ENCODE data around the gene ACAD8.
A peak's percentile ranks its signal among the peaks of the same experiment; 100 is the strongest.
"Not testable (repeated sequence)": the region's sequence is repeated elsewhere in the genome, so short reads cannot be mapped to it uniquely, and the experiment has no call there.

The ACAD8 gene

GRCh38 chr11:134282121-134283045 lies 29.0 kb downstream of the ACAD8 start:
- DNase-seq = peak in 2 of 10 donors; percentile 57 to 66
- intact Hi-C loops (cut with DNase I) = no loop called here

DNA sequence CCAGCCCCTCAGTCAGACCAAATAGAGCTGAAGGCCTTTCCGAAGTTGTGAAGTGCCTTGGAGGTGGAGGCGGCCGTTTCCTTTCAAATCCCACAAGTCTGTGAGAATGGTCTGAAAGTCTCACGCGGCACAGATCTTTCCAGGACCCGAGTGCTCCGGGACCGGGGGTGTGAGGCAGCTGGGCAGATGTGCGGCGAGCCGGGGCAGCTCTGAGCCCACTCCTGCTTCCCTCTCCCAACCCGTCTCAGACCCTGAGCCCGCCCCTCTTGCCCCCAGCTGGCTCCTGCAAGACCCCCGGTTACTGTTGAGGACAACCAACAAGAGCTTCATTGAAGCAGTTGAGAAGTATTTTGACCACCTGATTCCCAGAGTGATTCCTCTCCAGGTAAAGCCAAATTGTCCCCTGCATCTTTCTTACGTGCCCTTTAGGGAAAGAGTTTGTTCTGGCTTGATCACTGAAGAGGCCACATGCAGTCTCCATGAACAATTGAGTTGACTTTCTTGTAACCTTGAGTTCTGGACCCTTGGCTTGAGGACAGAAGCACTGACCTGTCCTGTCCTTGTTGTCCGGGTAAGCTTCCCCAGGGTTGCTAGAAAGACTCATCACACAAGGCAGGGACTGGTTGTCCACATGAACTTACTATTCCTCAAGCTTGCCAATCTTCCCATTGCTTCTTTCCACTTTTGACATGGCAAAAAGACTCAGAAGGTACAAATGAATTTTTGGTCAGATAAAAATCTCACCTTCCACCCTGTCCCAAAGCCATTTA lies 30.3 kb downstream of the ACAD8 start:
- intact Hi-C loops (cut with DNase I) = no loop called here
- peak in 2 of 10 donors; percentile 42 to 59 for DNase-seq

DNA sequence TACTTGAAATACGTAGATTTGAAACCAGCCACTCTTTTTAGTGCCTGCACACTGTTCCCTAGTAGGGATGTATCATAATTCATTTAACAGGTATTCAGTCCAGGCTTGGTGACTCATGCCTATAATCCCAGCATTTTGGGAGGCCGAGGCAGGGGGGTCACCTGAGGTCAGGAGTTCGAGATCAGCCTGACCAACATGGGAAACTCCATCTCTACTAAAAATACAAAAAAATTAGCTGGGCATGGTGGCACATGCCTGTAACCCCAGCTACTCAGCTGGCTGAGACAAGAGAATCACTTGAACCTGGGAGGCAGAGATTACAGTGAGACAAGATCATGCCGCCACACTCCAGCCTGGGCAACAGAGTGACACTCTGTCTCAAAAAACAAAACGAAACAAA lies 31.0 kb downstream of the ACAD8 start:
- peak in 1 of 10 donors; percentile 15 for DNase-seq
- intact Hi-C loops (cut with DNase I) = not testable (repeated sequence)

- intact Hi-C loops (cut with DNase I) = no loop called here
- DNase-seq = no peak
These were observed 34.2 kb downstream of the ACAD8 start for GRCh38 chr11:134287561-134287960.

- DNase-seq = peak in 1 of 10 donors; percentile 58
- intact Hi-C loops (cut with DNase I) = no loop called here
These were observed 35.1 kb downstream of the ACAD8 start for GRCh38 chr11:134288486-134288885.

GRCh38 chr11:134289167-134289566 lies 35.8 kb downstream of the ACAD8 start:
- intact Hi-C loops (cut with DNase I) = no loop called here
- DNase-seq = no peak

GRCh38 chr11:134289789-134290188 lies 36.4 kb downstream of the ACAD8 start:
- intact Hi-C loops (cut with DNase I) = no loop called here
- peak in 1 of 10 donors; percentile 82 for DNase-seq

DNA sequence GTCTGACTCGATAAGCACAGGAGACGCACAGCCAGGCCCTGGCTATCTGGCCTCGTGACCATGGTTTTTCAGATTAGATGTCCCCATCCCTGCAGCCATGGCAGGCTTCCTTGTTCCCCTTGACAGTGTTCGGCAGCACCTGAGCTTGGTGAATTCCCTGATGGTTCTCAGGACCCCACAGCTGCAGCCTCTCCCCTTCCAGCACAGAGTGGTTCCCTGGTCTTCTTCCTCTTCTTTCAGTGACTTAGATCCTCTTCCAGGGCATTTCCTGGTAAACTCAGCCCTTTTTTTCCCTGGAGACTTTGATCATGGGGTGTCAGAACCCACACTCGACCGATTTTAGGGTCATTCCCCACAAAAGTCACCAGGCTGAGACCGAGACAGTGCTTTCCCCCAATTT lies 37.3 kb downstream of the ACAD8 start:
- intact Hi-C loops (cut with DNase I) = no loop called here
- DNase-seq = peak in 1 of 10 donors; percentile 50

- no peak for DNase-seq
- intact Hi-C loops (cut with DNase I) = no loop called here
These were observed 37.8 kb downstream of the ACAD8 start for GRCh38 chr11:134291196-134291595.

DNA sequence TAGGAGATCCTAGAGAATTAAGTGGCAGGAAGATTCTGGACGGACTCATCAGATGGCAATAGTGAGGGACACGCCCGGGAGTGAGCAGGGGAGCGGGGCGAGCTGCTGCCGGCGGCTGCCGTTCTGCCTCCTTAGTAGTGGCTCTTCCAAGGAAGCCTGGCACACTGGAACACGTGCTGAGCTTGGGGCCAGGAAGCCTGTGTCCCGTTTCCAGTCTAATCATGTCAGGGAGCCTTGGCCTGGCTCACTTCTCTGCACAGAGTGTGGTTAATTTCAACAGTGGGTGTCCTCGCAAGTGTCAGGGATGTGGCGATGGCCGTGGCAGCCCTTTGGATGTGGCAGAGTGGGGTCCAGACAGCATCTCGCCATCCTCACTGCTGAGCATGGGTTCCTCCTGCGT lies 39.3 kb downstream of the ACAD8 start:
- no peak for DNase-seq
- intact Hi-C loops (cut with DNase I) = no loop called here

GRCh38 chr11:134293119-134294113 lies 40.0 kb downstream of the ACAD8 start:
- DNase-seq = no peak
- intact Hi-C loops (cut with DNase I) = no loop called here

- DNase-seq = no peak
- intact Hi-C loops (cut with DNase I) = no loop called here
These were observed 41.3 kb downstream of the ACAD8 start for GRCh38 chr11:134294664-134295063.

DNA sequence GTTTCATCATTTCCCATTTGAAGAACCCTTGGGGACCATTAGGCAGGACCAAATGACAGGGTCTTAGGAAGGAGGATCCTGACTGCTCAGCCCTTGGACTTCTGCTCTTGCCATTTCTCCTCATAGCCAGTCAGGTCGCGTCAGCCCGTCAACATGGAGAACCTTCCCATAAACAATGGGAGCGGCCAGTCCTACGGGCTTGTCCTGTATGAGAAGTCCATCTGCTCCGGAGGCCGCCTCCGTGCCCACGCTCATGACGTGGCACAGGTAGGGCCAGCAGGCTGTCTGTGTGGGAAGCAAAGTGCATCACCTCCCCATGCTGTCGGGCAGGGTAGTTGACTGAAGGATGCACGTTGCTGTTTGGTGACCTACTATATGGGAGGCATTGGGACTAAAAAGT lies 58.9 kb downstream of the ACAD8 start:
- intact Hi-C loops (cut with DNase I) = no loop called here
- no peak for DNase-seq

- intact Hi-C loops (cut with DNase I) = no loop called here
- no peak for DNase-seq
These were observed 59.4 kb downstream of the ACAD8 start for GRCh38 chr11:134312807-134313206.

- DNase-seq = no peak
- intact Hi-C loops (cut with DNase I) = no loop called here
These were observed 60.0 kb downstream of the ACAD8 start for GRCh38 chr11:134313379-134313778.

- intact Hi-C loops (cut with DNase I) = no loop called here
- DNase-seq = no peak
These were observed 60.6 kb downstream of the ACAD8 start for GRCh38 chr11:134313821-134314607.

Measured in posterior cingulate gyrus (tissue), 11 donors.